ENCODE results near the gene HOXB5.

DNA sequence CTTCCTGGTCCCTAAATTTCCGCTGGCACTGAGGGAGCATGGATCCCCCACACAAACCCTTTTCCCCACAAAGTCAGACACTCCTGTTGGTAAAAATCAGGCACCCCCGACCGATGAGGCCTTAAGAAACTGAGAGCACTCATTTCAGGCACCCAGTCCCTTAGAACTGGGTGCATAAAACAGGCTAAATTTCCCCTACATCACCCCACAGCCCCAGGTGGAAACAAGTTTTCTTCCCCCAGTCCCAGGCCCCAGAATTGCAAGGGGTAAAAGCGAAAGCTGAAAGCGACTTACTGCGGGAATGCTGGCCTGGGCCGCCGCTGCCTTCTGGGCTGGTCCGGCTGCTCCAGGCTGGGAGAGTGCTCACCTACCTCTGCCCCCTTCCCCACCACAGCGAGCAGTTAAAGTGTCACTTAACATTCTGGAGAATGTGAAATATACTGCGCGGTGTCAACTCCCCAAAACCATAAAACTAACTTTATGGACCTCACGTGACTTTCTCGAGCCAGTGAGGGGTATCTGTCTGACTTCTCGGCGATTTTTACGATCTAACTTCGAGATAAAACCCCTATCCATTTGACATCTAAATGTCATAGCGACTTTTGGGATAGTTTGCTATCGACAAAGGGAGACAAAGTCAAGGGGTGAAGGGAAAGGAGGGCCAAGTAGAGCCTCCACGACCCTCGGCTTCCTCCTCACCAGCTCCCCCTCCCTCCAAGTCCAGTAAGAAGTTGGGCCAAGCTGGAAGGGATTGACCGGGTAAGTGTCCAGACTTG lies 3.6 kb downstream of the HOXB5 start, which contains the start of gene HOXB3:
- TF ChIP-seq, protein P1, sequence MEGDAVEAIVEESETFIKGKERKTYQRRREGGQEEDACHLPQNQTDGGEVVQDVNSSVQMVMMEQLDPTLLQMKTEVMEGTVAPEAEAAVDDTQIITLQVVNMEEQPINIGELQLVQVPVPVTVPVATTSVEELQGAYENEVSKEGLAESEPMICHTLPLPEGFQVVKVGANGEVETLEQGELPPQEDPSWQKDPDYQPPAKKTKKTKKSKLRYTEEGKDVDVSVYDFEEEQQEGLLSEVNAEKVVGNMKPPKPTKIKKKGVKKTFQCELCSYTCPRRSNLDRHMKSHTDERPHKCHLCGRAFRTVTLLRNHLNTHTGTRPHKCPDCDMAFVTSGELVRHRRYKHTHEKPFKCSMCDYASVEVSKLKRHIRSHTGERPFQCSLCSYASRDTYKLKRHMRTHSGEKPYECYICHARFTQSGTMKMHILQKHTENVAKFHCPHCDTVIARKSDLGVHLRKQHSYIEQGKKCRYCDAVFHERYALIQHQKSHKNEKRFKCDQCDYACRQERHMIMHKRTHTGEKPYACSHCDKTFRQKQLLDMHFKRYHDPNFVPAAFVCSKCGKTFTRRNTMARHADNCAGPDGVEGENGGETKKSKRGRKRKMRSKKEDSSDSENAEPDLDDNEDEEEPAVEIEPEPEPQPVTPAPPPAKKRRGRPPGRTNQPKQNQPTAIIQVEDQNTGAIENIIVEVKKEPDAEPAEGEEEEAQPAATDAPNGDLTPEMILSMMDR (IDR thresholded peaks at IDR 0.05; ENCODE audit: low read depth, low read length, poor library complexity, severe bottlenecking): no peak
- no peak; the same call in 1 of the 2 replicates for TF ChIP-seq EZH2phosphoT487 (IDR thresholded peaks at IDR 0.05; ENCODE audit: borderline replicate concordance, low read length)
